Natural killer cell (primary cell): ENCODE data around the gene MT1B. TPM values are rescaled to one million over a fixed set of nuclear protein-coding genes. Genes with fewer than 3 reads are reported as not detected.
A peak's percentile ranks its signal among the peaks of the same experiment; 100 is the strongest.

Experiments
- ATAC-seq, 3 donors: fragments of 150-1000 bp in 2 of 3; fragments of 200-7000 bp in 1 of 3; cut with Tn5 transposase; 1 replicate in 1 of 3; 2 replicates in 2 of 3; pipeline ENCODE4 v1.10.0; 2021; ENCODE audit warnings: mild to moderate bottlenecking in 2 of 3, moderate library complexity in 2 of 3
- DNase-seq, 2 donors: peaks; one replicate each; pipeline versions ENCODE4 v3.0.0 to v3.0.0-alpha.2; 2013 to 2021; ENCODE audit warnings: mixed read lengths in 1 of 2
- H3K27ac ChIP-seq: one replicate; pipeline ENCODE4 v1.5.1; 2013; ENCODE audit warnings: mild to moderate bottlenecking, low read length
- H3K27me3 ChIP-seq: one replicate; pipeline ENCODE4 v1.6.1; 2013; ENCODE audit warnings: low read length; ENCODE audit not compliant: control insufficient read depth, insufficient read depth
- H3K36me3 ChIP-seq: one replicate; pipeline ENCODE4 v1.6.1; 2013; ENCODE audit warnings: low read length; ENCODE audit not compliant: control insufficient read depth, insufficient read depth
- H3K4me1 ChIP-seq: one replicate; pipeline ENCODE4 v1.6.1; 2013; ENCODE audit warnings: low read length; ENCODE audit not compliant: control insufficient read depth, insufficient read depth
- H3K4me3 ChIP-seq: one replicate; pipeline ENCODE4 v1.5.1; 2013; ENCODE audit warnings: low read length
- H3K9me3 ChIP-seq: one replicate; pipeline ENCODE4 v1.6.1; 2013; ENCODE audit warnings: low read length; ENCODE audit not compliant: control insufficient read depth, insufficient read depth
- H3K27ac Mint-ChIP-seq, 2 donors: one replicate each; pipeline ENCODE4 v1.8.0; 2022; ENCODE audit warnings: mild to moderate bottlenecking in 2 of 2, mixed read lengths in 2 of 2, moderate library complexity in 1 of 2
- H3K27me3 Mint-ChIP-seq, 2 donors: one replicate each; pipeline ENCODE4 v1.8.0; 2022; ENCODE audit warnings: low read depth in 2 of 2, mixed read lengths in 2 of 2
- H3K36me3 Mint-ChIP-seq: one replicate; pipeline ENCODE4 v1.8.0; 2022; ENCODE audit warnings: mixed read lengths
- H3K4me1 Mint-ChIP-seq, 2 donors: one replicate each; pipeline ENCODE4 v1.8.0; 2022; ENCODE audit warnings: mixed read lengths in 2 of 2
- H3K4me3 Mint-ChIP-seq: one replicate; pipeline ENCODE4 v1.8.0; 2022; ENCODE audit warnings: mild to moderate bottlenecking, moderate library complexity, mixed read lengths
- H3K9me3 Mint-ChIP-seq, 2 donors: one replicate each; pipeline ENCODE4 v1.8.0; 2022; ENCODE audit warnings: mixed read lengths in 2 of 2
- WGBS: methylation state at CpG from one replicate; pipeline ENCODE4 v1.1.7; 2013; ENCODE audit warnings: missing lambda C conversion rate; ENCODE audit not compliant: insufficient coverage; 5-methylcytosine and 5-hydroxymethylcytosine counted together
- intact Hi-C: fragments of 100-400 bp; cut with micrococcal nuclease; formaldehyde crosslinking; loops from one replicate; pipeline ENCODE4 v1.14.2; 2022
- total RNA-seq, 4 donors: library from RNA; stranded (reverse); fragments of 120-200 nt in 1 of 4; gene quantifications; one replicate each; pipeline versions ENCODE4 v1.2.3 to v1.2.4, GENCODE V29; 2013 to 2022
- TF ChIP-seq, protein P1 (sequence below): fragments of 200-600 bp; IDR thresholded peaks from one replicate; pipeline ENCODE4 v1.8.0; 2022; ENCODE audit warnings: antibody characterized with exemption

The MT1B gene
- total RNA-seq, 3 donors from 2014 or later (not counting 1 experiment from before 2014, with no cell fraction given): not detected

DNA sequence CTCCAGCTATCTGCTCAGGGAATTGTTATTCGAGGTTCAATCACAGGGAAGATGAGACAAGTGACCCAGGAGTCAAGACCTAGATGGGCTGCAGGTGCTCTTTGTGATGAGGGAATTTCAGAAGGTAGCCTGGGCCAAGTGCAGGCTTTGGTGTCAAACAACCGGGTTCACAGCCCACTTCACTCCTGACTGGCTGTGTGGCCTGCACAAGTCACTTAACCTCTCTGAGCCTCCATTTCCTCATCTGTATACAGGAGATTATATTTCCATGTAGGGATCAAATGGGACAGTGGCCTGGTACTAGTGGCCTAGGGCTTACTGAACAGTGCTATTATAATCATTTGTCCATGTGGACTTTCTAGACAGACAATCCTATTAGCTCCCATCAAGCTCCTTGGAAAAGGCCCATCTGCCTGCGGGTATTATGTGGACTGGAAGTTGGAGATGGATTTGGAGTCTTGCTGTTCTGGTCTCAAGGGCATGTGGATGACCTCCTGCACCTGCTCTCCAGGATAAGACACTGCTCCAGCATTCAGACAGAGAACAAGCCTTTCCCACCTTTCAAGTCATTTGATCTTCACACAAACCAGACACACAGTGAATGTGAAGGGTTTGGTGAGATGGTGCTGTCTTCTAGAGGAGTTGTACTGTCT is 27.5 kb downstream of the MT1B start:
- no peak overlapping the region for H3K27ac Mint-ChIP-seq
- H3K9me3 Mint-ChIP-seq: no peaks in the 10 kb centered on the region
- peaks cover 3% of the 10 kb centered on the region for H3K27me3 ChIP-seq
- peaks cover 32% of the 10 kb centered on the region for H3K4me1 ChIP-seq
- H3K4me3 ChIP-seq: no peak overlapping the region
- TF ChIP-seq, protein P1, sequence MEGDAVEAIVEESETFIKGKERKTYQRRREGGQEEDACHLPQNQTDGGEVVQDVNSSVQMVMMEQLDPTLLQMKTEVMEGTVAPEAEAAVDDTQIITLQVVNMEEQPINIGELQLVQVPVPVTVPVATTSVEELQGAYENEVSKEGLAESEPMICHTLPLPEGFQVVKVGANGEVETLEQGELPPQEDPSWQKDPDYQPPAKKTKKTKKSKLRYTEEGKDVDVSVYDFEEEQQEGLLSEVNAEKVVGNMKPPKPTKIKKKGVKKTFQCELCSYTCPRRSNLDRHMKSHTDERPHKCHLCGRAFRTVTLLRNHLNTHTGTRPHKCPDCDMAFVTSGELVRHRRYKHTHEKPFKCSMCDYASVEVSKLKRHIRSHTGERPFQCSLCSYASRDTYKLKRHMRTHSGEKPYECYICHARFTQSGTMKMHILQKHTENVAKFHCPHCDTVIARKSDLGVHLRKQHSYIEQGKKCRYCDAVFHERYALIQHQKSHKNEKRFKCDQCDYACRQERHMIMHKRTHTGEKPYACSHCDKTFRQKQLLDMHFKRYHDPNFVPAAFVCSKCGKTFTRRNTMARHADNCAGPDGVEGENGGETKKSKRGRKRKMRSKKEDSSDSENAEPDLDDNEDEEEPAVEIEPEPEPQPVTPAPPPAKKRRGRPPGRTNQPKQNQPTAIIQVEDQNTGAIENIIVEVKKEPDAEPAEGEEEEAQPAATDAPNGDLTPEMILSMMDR: no peak
- H3K27ac ChIP-seq: no peak overlapping the region
- peaks cover 14 to 29% of the 10 kb centered on the region in 2 donors for H3K4me1 Mint-ChIP-seq
- no peak for DNase-seq
- 100% methylated on average over 1 of the region's 3 CpGs for WGBS
- no peaks in the 10 kb centered on the region for H3K36me3 ChIP-seq
- H3K36me3 Mint-ChIP-seq: no peaks in the 10 kb centered on the region
- no peak for ATAC-seq
- intact Hi-C loops: no loop called here
- no peaks in the 10 kb centered on the region for H3K9me3 ChIP-seq
- H3K27me3 Mint-ChIP-seq: peaks cover 11 to 17% of the 10 kb centered on the region in 2 donors
- no peak overlapping the region for H3K4me3 Mint-ChIP-seq

DNA sequence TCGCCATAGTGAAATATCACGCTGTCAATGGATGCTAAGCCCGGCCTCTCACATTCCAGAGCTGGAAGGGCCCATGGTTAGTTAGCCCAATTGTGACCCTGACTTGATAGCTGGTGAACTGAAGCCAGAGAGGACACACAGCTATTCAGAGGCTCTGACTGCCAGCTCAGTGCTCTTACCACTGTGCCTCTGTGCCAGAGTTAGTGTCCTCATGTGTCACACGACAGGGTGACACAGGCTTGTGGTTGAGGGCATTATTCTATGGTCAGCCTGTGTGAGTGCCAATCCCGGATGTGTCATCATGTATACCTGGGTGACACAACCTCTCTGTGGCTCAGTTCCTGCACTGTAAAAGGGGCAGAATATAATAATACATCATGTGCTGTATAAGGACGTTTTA is 28.1 kb downstream of the MT1B start:
- DNase-seq (no peak), ATAC-seq (no peak)
- Mint-ChIP-seq H3K27ac (no peak overlapping the region), H3K9me3 (no peaks in the 10 kb centered on the region), H3K36me3 (no peaks in the 10 kb centered on the region), H3K27me3 (peaks cover 7 to 14% of the 10 kb centered on the region in 2 donors), H3K4me1 (peaks cover 14 to 29% of the 10 kb centered on the region in 2 donors), H3K4me3 (no peak overlapping the region)
- TF ChIP-seq, protein P1: no peak
- H3K9me3 ChIP-seq: no peaks in the 10 kb centered on the region
- peaks cover 3% of the 10 kb centered on the region for H3K27me3 ChIP-seq
- peaks cover 32% of the 10 kb centered on the region for H3K4me1 ChIP-seq
- H3K4me3 ChIP-seq: no peak overlapping the region
- 70% methylated on average over 5 of the region's 6 CpGs for WGBS
- intact Hi-C loops: no loop called here
- no peak overlapping the region for H3K27ac ChIP-seq
- H3K36me3 ChIP-seq: no peaks in the 10 kb centered on the region

DNA sequence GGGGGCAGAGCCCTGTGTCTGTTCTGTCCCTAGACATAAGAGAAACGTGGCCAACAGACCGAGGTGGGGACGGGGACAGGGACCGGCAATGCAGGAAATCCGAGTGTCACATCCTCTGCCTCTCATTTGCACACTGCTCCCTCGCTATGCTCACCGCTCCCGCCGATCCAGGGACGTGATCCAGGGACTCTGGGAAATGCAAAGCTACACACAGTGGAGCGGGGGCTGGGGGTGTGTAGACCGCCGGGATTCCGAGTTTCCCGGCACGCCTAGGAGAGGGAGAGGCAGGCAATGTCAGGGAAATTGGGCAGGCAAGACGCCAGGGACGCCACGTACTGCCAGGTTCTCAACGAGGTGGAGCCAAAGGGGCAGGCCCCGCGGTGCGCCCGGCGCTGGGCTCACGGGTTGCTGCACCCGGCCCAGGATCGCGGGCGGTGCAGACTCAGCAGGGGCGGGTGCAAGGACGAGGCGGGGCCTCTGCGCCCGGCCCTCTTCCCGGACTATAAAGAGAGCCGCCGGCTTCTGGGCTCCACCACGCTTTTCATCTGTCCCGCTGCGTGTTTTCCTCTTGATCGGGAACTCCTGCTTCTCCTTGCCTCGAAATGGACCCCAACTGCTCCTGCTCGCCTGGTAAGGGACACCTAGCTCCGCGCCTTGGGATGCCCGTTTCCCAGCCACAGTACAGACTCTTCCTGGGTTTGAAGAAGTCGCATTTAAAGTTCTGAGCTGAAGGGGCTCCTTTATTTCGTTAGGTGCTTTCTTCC is 30.4 kb downstream of the MT1B start, which contains the start of gene MT1X:
TSS of gene MT1X (plus strand) at position 532 of the 764 bp plus-strand sequence. CDS start at position 603, 71 bp downstream.
- WGBS: under 1% methylated on average over 49 of the region's 49 CpGs
- Histone ChIP-seq H3K27ac (peak within 1 kb of the TSS; percentile 48), H3K4me1 (peaks cover 20% of the 10 kb centered on the region), H3K4me3 (peak within 1 kb of the TSS; percentile 52), H3K9me3 (no peaks in the 10 kb centered on the region), H3K36me3 (no peaks in the 10 kb centered on the region), H3K27me3 (no peaks in the 10 kb centered on the region)
- DNase-seq (peak; percentile 82 to 94), ATAC-seq (peak; percentile 98 to 99 (median 99))
- H3K36me3 Mint-ChIP-seq: no peaks in the 10 kb centered on the region
- intact Hi-C loops: loop anchor here (1.0 kb wide), 2 partner anchors 74 to 231 kb away; partner anchors contain the start of genes MT2A, NUDT21 and OGFOD1
- H3K9me3 Mint-ChIP-seq: no peaks in the 10 kb centered on the region
- peak within 1 kb of the TSS; percentile 94 for H3K4me3 Mint-ChIP-seq
- peaks cover 9 to 17% of the 10 kb centered on the region in 2 donors for H3K4me1 Mint-ChIP-seq
- H3K27ac Mint-ChIP-seq: peak within 1 kb of the TSS; percentile 64 to 88
- no peaks in the 10 kb centered on the region for H3K27me3 Mint-ChIP-seq
- TF ChIP-seq, protein P1: no peak
